ENCODE results near the gene TNN. TPM values are rescaled to one million over a fixed set of nuclear protein-coding genes. Genes with fewer than 3 reads are reported as not detected.
"Not testable (repeated sequence)": the region's sequence is repeated elsewhere in the genome, so short reads cannot be mapped to it uniquely, and the experiment has no call there.

Gene TNN
- total and polyA plus RNA-seq, 11 donors, result 0.03 to 0.59 (median 0.12) TPM; not detected in 3

GRCh38 chr1:175095069-175095468 is 27.4 kb downstream of the TNN start:
- H3K4me1 ChIP-seq, result peaks cover 0 to 3% (median 0%) of the 10 kb centered on the region in 12 donors
- WGBS, 4 donors, result 85 to 91% (median 88%) methylated on average over 3 of the region's 3 CpGs
- intact Hi-C loops (cut with DNase I), result no loop called here
- no peak for ATAC-seq
- H3K4me3 ChIP-seq, result no peak overlapping the region
- no peaks in the 10 kb centered on the region for H3K27me3 ChIP-seq
- no peak for TF ChIP-seq POLR2A (IDR thresholded peaks at IDR 0.05)
- no peak for TF ChIP-seq CTCF (IDR thresholded peaks at IDR 0.05)
- no peak for DNase-seq
- H3K36me3 ChIP-seq, result no peaks in the 10 kb centered on the region
- no peaks in the 10 kb centered on the region for H3K9me3 ChIP-seq
- no peak overlapping the region for H3K27ac ChIP-seq

- DNase-seq (no peak), ATAC-seq (no peak)
- Histone ChIP-seq H3K9me3 (no peaks in the 10 kb centered on the region), H3K4me1 (peaks cover 0 to 1% (median 0%) of the 10 kb centered on the region in 12 donors), H3K4me3 (no peak overlapping the region), H3K27ac (no peak overlapping the region), H3K27me3 (no peaks in the 10 kb centered on the region), H3K36me3 (no peaks in the 10 kb centered on the region)
- WGBS, 4 donors, result 84 to 93% (median 89%) methylated on average over 3 of the region's 3 CpGs
- intact Hi-C loops (cut with DNase I), result no loop called here
- TF ChIP-seq POLR2A (IDR thresholded peaks at IDR 0.05), result no peak
- no peak for TF ChIP-seq CTCF (IDR thresholded peaks at IDR 0.05)
Measured at GRCh38 chr1:175095978-175096607, 28.5 kb downstream of the TNN start.

GRCh38 chr1:175097361-175097760 is 29.7 kb downstream of the TNN start:
- no peak for ATAC-seq
- no peak overlapping the region for H3K27ac ChIP-seq
- intact Hi-C loops (cut with DNase I), result no loop called here
- no peak overlapping the region for H3K4me3 ChIP-seq
- H3K27me3 ChIP-seq, result no peaks in the 10 kb centered on the region
- DNase-seq, result no peak
- 89 to 92% (median 91%) methylated on average over 9 of the region's 9 CpGs for WGBS, 4 donors
- H3K9me3 ChIP-seq, result no peaks in the 10 kb centered on the region
- H3K4me1 ChIP-seq, result no peaks in the 10 kb centered on the region
- no peaks in the 10 kb centered on the region for H3K36me3 ChIP-seq
- TF ChIP-seq POLR2A (IDR thresholded peaks at IDR 0.05), result no peak
- no peak for TF ChIP-seq CTCF (IDR thresholded peaks at IDR 0.05)

- intact Hi-C loops (cut with DNase I), result no loop called here
- no peak for DNase-seq
- H3K9me3 ChIP-seq, result no peaks in the 10 kb centered on the region
- H3K4me1 ChIP-seq, result no peaks in the 10 kb centered on the region
- no peak overlapping the region for H3K4me3 ChIP-seq
- H3K27me3 ChIP-seq, result no peaks in the 10 kb centered on the region
- WGBS, 4 donors, result 52 to 79% (median 65%) methylated on average over 2 of the region's 2 CpGs
- H3K27ac ChIP-seq, result no peak overlapping the region
- no peaks in the 10 kb centered on the region for H3K36me3 ChIP-seq
- ATAC-seq, result no peak
- TF ChIP-seq CTCF (IDR thresholded peaks at IDR 0.05) (no peak), POLR2A (IDR thresholded peaks at IDR 0.05) (no peak)
Measured at GRCh38 chr1:175099916-175100315, 32.3 kb downstream of the TNN start.

- H3K4me3 ChIP-seq; H3K27ac ChIP-seq; intact Hi-C loops (cut with DNase I); H3K4me1 ChIP-seq; H3K9me3 ChIP-seq; H3K27me3 ChIP-seq; H3K36me3 ChIP-seq; ATAC-seq; DNase-seq: not testable (repeated sequence)
- WGBS, 4 donors, result 94 to 97% (median 97%) methylated on average over 14 to 21 of the region's 21 CpGs; no CpG with 5 or more reads in 1 of the 4 donors
Measured at GRCh38 chr1:175102166-175102565, 34.5 kb downstream of the TNN start.

GRCh38 chr1:175106536-175106935 is 38.9 kb downstream of the TNN start:
- H3K9me3 ChIP-seq; H3K36me3 ChIP-seq; H3K4me3 ChIP-seq; H3K27ac ChIP-seq; intact Hi-C loops (cut with DNase I); H3K27me3 ChIP-seq; DNase-seq; H3K4me1 ChIP-seq; ATAC-seq: not testable (repeated sequence)
- WGBS, 4 donors, result 81 to 93% (median 92%) methylated on average over 6 to 15 of the region's 15 CpGs

GRCh38 chr1:175108331-175108820 is 40.7 kb downstream of the TNN start:
- H3K4me3 ChIP-seq; H3K27ac ChIP-seq; H3K27me3 ChIP-seq; H3K36me3 ChIP-seq; intact Hi-C loops (cut with DNase I); ATAC-seq; DNase-seq; H3K4me1 ChIP-seq: not testable (repeated sequence)
- whole genome bisulfite sequencing, 4 donors, result 92 to 96% (median 95%) methylated on average over 13 to 25 of the region's 25 CpGs
- H3K9me3 ChIP-seq, result peaks cover 0 to 18% (median 7%) of the 10 kb centered on the region in 12 donors

Data from heart left ventricle (tissue), 16 donors.